Activated CD4-positive, alpha-beta T cell treated with anti-CD3 and anti-CD28 coated beads for 1 hour (primary cell): Measurements from ENCODE around the gene NKD1.

ENCODE experiments used
- DNase-seq: peaks from one replicate; pipeline ENCODE4 v3.0.0-alpha.2; 2020

Gene NKD1

GRCh38 chr16:50581845-50582244 is 33.6 kb downstream of the NKD1 start:
- DNase-seq: no peak

DNA sequence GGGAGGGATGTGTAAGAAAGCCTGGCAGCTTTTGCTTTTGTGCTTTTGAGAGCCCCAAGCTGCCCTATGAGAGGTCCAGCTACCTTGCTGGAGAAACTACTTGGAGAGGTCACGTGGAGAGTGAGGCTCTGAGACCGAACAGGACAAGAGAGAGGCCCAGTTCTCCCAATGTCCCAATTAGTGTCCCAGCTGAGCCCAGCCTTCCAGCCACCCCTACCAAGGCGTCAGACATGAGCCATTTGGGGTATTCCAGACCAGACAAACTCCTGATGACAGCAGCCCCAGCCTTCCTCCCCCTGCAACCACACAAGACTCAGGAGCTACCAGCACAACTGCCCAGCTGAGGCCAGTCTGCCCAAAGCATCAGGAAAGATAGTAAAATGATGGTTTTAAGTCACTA is 35.0 kb downstream of the NKD1 start:
- no peak for DNase-seq

DNA sequence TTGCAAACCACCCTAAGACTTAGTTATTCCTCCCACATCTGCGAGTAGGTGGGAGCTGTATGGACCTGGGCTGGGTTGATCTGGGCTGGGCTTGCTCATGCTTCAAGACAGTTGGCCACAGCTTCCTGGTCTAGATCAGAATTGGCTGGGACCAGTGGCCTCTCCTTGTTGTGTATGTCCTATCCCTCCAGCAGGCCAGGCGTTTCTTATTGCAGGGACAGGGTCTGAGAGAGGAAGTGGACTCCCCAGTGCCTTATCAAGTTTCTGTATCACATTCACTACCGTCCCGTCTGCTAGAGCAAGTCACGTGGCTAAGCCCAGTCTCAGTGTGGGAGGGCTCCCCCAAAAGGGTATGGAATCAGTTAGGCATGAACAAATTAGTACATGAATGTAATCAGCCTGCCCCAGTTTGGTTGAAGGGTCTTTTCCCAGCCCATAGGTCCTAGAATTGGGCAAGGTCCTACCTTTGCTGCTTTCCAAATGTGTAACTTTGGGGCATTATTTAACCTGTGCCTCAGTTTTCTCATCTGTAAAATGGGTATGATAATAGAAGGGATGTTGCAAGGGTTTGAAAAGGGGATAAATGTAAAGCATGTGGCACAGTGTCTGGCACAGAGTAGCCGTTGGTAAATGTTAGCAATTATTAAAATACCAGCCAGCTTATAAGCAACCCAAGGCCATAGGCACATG is 36.0 kb downstream of the NKD1 start:
- DNase-seq: no peak

DNA sequence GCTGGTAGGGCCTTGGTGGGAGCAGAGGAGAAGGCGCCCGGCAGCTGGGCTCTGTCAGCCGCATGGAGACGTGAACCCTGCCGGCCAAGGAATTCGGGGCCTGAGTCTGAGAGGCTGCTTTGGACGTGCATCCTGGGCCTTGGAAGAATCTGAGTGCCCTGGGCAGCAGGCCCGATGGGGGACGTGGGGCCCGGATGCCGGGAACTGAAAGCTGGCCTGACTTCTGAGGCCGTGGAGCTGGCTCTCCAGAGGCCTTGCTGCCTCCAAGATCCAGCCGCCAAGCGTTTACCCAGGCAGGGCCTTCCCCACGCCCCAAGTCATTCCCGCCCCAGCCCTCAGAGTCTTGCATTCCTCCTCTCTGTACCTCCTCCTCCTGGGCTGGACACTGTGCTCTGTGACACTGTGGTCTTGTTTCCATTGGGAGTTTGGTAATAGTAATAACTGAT is 37.2 kb downstream of the NKD1 start:
- DNase-seq: no peak

GRCh38 chr16:50587543-50587942 is 39.3 kb downstream of the NKD1 start:
- no peak for DNase-seq

GRCh38 chr16:50588276-50588675 is 40.1 kb downstream of the NKD1 start:
- DNase-seq: no peak

DNA sequence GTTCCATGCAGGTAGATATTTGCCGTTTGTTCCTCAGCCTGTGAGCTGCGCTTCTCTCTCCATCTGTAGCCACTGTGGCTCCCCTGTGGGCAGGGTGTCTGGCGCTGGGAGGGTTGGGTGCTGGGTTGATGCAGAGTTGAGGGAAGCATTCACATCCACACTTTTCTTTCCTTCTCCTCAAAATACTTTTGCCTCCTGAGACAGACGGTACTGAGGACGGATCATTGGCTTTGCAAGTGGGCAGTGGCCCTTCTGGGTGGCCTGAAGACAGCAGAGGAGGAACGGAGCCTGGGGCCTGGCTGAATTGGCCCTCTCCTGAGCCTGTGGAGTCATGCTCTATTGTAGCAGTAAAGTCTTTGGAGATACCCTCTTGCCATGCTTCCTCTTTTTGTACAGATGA is 43.0 kb downstream of the NKD1 start:
- no peak for DNase-seq

DNA sequence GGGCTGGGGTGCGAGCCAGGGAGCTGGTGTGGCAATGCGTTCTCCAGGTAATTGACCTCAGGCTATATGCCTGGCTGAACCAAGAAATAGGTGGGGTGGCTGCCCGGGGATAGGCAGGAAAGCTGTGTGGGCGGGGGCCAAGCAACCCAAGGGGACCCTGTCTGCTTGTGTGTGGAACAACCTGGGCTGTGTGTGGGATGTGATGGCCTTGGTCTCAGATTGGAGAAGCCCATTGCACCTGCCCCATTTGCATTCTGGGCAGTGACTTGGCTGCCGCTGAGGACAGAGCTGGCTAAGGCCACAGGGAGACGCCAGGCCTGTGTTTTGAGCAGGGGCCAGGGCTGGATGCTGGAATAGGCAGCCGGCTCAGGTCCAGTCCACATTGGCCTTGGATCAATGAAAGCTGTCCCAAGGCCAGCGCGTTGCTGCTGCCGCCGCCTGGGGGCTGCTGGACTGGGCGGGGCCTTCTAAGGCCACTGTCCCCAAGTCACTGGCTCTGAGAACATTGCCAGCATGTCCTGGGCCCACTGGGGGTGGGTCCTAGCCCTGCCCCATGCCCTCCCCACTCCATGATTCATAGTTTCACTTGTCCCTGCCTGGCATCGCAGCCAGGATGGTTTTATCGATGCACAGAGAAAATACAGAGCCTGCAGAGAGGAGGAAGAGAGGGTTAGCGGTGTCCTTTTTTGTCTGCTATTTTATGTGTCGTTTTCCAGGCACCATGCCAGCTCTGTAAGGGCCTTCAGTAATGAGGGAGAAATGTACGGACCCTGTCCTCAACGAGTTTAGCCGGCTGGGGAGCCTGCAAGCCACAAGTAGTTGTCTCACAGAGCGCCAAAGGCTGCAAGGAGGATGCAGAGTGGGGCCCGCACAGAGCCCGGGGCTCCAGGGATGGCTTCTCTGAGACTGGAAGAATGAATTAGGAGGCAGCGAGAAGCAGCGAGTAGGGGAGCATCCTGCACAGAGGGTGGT is 43.9 kb downstream of the NKD1 start:
- no peak for DNase-seq

DNA sequence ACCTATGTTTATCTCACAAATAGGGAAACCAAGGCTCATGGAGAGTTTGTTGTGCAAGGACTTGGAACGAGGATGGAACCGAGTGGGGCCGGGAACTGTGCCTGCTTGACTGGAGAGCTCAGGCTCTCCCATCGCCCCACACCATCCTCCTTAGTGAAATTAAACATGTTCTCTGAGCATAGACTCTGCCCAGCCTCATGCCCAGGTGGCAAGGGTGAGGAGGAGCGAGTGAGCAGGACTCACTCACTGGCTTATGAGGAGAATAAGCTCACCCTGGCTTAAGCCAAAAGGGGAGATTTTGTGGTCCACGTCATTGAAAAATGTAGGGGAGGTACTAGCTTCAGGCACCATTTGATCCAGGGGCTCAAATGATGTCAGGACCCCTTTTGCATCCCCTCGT is 44.8 kb downstream of the NKD1 start:
- DNase-seq: no peak

GRCh38 chr16:50593410-50594150 is 45.4 kb downstream of the NKD1 start:
- DNase-seq: no peak

GRCh38 chr16:50594308-50595260 is 46.4 kb downstream of the NKD1 start:
- no peak for DNase-seq

DNA sequence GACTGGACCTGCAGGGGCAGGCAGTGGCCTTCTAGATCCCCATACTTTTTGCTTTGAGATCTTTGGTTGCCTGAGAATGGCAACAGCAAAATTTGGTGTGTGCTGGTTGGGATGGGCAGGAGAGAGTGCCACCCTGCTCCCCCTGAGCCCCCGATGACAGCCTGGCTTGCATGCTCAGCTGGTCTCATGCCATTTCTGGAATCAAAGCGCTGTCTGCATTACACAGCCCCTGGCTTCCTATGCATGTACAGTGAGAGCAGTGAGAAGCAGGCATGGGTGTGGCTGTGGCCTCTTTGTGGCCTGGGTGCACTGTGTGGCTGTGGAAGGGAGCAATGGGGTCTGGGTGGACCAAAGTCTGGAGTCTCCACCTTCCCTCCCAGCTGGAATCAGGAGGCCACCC is 47.7 kb downstream of the NKD1 start:
- no peak for DNase-seq

DNA sequence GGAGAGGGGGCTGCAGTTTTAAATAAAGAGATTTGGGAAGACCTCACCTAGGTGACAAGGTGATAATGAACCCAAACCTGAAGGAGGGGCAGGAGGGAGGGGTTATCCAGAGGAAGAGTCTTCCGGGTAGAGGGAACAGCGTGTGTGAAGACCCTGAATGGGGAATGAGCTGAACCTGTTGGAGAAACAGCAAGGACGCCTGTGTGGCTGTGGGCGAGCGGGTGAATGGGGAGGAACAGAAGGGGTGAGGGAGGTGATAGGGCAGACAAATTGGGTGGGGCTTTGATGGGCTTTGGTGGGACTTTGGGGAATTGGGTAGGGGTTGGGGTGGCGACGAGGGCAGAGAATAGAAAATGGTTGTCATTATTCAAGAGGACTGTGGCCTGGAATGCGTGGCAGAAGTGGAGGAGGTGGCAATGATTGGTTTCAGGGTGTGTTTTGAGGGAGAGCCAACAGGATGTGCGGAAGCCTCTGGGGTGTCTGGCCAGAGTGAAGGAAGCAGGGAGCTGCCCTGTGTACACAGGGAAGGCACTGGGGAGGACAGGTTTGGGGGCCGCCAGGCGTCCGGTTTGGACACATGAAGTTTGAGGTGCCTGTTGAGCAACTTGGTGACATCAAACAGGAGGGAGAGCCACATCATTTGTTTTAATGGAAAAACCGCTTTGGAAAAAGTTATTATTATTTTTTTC is 48.7 kb downstream of the NKD1 start:
- DNase-seq: no peak

- DNase-seq: no peak
These were observed 49.5 kb downstream of the NKD1 start for GRCh38 chr16:50597563-50598255.

GRCh38 chr16:50598256-50598894 is 50.2 kb downstream of the NKD1 start:
- DNase-seq: no peak

GRCh38 chr16:50598936-50599361 is 50.8 kb downstream of the NKD1 start:
- DNase-seq: no peak

DNA sequence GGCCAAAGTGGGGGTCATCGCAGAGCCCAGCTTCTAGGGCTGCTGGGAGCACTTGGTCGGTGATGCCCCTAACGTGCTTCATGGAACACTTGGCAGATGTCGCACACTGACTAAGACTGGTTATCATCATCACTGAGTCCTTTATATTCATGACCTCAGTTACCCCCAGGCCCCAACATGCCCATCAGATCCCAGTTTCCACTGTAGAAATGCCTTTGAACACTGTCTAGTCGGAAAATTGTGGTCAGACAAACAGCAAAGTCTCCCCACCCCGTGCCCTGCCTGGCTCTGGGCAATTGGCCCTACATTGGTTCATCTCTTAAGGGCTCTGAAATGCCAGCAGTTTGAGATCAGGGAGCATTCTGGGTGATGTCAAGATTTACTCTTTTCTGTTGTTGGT is 51.3 kb downstream of the NKD1 start:
- DNase-seq: no peak

GRCh38 chr16:50600582-50601283 is 52.5 kb downstream of the NKD1 start:
- no peak for DNase-seq

DNA sequence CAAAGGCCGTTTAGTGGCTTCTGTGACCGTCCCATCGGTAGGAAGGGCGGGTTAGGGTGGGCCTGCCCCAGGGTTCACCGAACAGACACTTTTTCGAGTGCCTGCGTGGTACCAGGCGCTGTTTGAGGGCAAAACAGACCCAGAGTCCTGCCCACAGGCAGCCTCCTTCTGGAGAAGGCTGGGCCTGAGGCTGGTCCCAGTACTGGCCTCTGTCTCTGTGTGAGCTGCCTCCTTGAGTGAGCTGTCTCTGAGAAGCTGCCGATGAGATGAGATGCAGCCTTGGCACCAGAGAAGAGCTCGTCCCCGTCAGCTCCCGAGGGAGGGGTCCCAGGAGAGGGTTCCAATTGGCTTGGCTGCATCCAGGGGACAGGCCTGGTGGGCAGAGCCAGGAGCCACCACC is 53.1 kb downstream of the NKD1 start:
- no peak for DNase-seq

DNA sequence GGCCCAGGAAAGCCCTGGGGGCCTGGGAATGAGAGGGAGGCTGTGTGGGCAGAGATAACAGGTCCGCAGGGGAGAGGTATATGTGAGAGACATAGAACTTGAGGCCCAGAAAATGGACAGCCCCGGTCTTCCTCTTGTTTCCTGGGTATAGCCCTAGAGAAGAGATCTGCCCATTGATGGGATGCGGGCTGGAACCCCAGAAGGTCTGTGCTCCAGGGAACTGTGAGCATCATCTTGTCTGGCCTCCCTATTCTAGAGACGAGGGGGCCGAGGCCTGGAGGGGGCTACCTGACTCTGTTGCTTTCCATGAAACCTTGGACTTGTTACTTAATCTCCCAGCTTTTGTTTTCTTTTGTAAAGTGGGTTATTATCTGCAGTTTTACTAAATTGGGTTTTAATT is 53.9 kb downstream of the NKD1 start:
- DNase-seq: no peak
